Suprapubic skin (tissue), 4 donors: ENCODE measurements around the gene AMN.

Source experiments
- POLR2A ChIP-seq, 2 donors: fragments of 450-650 bp; IDR thresholded peaks; one replicate each; pipeline ENCODE4 v1.6.1; 2017; ENCODE audit warnings: antibody characterized with exemption in 2 of 2, mild to moderate bottlenecking in 2 of 2, moderate library complexity in 2 of 2
- POLR2AphosphoS5 ChIP-seq, 3 donors: sonication (generic); formaldehyde crosslinking; IDR thresholded peaks; one replicate each; pipeline ENCODE4 v1.6.1; 2017; ENCODE audit warnings: antibody characterized with exemption in 3 of 3
- TF ChIP-seq, protein P1 (sequence below), 2 donors: fragments of 200-600 bp in 1 of 2; fragments of 450-650 bp in 1 of 2; sonication (generic) in 1 of 2; IDR thresholded peaks; one replicate each; pipeline ENCODE4 v1.5.1; 2016 to 2019; ENCODE audit warnings: antibody characterized with exemption in 2 of 2, mild to moderate bottlenecking in 1 of 2, moderate library complexity in 1 of 2

DNA sequence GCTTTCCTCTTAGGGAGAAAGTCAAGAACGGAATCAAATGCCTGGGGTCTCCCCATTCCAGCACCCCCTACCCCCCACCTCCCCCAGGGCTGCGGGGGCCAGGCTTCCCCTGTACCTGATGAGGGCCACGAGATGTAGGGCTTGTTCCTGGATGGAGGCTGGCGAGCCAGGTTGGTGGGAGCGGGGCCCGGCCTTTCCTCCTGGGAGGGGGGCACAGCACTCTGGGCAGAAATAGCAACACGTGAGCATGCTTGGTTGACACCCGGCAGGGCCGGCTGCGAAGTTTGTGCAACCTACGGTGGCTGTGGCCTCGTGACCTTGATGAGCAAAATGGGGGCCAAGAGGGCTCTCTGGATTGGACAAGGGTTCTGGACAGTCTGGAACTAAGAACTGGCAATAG, 15.7 kb downstream of the AMN start:
- TF ChIP-seq, protein P1, sequence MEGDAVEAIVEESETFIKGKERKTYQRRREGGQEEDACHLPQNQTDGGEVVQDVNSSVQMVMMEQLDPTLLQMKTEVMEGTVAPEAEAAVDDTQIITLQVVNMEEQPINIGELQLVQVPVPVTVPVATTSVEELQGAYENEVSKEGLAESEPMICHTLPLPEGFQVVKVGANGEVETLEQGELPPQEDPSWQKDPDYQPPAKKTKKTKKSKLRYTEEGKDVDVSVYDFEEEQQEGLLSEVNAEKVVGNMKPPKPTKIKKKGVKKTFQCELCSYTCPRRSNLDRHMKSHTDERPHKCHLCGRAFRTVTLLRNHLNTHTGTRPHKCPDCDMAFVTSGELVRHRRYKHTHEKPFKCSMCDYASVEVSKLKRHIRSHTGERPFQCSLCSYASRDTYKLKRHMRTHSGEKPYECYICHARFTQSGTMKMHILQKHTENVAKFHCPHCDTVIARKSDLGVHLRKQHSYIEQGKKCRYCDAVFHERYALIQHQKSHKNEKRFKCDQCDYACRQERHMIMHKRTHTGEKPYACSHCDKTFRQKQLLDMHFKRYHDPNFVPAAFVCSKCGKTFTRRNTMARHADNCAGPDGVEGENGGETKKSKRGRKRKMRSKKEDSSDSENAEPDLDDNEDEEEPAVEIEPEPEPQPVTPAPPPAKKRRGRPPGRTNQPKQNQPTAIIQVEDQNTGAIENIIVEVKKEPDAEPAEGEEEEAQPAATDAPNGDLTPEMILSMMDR (IDR thresholded peaks at IDR 0.05): no peak
- TF ChIP-seq POLR2A (IDR thresholded peaks at IDR 0.05) (no peak), POLR2AphosphoS5 (IDR thresholded peaks at IDR 0.05) (no peak)
